GM18520 (cell line): Measurements from ENCODE around the gene CUBN.

Experiments
- ATAC-seq: cut with Tn5 transposase; IDR thresholded peaks from one replicate; pipeline ENCODE4 v1.9.1; 2021; ENCODE audit not compliant: unreplicated experiment

Gene CUBN

DNA sequence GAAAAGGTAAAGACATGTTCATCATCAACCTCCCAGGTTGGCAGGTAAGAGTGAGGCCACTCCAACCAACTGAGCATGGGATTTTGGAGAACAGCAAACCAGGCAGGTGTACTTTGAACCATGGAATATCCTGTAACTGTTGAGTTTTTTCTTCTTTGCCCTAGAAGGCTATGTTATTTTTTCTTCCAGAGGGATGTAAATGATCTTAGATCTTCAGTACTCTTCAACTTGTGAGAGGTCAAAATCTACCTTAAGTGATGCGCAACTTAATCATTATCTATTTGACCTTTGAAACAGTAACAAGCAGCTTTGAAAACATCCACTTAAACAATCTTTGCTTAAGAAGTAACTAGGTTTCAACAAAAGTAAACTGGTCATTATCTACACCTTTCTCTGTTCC lies at the start of gene CUBN:
CUBN (minus strand) TSS at position 71 of the 400 bp plus-strand sequence; CDS start at position 25, 46 bp downstream.
- no peak for ATAC-seq

DNA sequence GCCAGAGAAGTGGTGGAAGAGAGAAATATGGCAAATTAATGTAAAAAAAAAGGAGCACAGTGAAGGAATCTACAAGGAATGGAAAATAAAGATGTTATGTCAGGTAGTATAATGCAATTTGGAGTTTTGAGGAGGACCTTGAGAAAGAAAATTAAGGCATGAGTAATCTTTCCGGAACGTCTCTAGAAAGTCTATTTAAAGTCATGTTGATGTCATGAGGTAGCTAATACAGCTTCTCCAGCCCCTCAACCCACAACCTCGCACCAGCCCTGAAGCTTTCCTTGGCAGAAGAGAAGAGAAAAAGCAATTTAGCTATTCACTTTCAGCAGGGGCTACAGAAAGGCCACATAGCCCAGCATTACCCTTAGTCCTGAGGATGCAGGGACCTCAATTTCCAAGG lies 49.4 kb upstream of the CUBN start:
- no peak for ATAC-seq

DNA sequence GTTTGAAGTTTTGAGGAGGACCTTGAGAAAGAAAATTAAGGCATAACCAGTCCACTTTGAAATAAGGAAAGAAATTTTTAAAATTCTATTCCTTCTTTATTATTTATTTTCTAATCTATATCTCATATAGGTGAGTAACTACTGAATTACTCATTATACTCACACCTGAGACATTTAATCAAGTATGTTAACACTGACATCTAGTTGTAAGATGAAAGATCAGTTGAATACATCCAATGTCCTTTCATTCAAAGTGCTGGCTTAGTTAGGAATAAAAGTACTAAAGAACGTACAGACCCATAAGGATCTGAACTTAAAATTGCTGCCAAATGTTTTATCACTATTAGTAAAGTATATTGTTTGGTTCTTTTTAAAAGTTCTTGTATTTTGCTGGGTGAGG lies 48.4 kb upstream of the CUBN start:
- ATAC-seq = no peak

DNA sequence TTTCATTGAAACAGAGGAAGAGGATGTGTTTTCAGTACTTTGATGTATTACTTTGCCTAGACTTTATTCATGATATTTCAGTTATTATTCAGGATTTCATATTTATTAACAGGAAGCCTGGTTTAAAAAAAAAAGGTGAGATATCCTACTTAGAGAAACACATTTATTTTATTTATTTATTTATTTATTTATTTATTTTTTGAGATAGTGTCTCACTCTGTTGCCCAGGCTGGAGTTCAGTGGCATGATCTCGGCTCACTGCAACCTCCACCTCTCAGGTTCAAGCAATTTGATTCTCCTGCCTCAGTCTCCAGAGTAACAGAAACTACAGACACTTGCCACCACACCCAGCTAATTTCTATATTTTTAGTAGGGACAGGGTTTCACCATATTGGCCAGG lies 47.4 kb upstream of the CUBN start:
- no peak for ATAC-seq

DNA sequence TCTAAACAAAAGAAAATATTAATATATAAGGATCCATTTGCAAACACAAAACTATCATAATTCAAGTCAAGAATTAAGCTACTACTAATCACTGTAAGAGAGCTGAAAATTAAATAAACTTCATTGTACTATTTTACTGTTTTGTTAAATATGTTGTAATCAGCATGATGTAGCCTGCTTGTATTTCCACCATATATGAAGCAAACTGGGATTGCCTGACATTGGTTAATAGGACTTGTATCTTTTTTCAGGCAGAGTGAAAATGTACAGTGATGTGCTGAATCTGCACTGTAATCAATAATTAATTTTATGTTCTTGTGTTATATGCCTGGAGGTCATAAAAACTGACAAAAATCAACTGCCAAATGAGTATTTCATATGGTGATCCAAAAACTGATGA lies 46.5 kb upstream of the CUBN start:
- no peak for ATAC-seq

DNA sequence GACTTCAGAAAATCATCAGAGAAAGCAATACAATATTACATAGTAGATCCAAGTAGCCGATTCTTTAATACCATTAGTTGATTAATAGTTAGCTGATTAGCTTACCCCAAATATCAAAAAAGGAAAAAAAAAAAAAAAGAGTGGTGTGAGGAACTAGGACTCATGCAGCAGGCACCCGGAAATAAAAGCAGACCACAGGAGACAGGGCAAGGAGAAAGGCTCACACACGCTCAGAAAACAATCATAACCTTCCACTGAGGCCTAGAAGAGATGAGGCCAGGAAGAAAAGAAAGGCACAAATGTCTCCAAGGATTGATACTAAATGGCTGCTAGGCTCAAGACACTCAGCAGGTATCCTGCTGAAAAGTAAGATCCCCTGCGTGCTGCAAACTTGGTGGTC lies 45.9 kb upstream of the CUBN start:
- no peak for ATAC-seq

DNA sequence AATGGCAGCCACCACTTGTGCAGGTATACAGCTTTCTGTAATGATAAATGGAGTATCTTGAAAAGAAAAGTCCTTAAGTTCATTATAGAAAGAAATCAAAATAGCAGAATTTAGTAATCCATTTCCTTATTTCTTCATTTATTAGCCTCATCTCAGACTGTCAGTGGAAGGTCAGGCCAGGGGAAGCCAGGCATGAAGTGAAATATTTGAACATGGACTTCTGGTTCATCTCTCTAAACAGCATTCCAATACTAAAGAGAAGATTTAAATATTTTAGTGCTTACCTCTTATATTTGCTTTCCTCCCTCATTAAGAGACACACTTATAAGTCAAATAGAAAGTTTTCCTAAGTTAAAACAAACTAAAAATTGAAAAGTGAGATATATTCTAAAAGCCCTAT lies 45.0 kb upstream of the CUBN start:
- ATAC-seq = no peak

DNA sequence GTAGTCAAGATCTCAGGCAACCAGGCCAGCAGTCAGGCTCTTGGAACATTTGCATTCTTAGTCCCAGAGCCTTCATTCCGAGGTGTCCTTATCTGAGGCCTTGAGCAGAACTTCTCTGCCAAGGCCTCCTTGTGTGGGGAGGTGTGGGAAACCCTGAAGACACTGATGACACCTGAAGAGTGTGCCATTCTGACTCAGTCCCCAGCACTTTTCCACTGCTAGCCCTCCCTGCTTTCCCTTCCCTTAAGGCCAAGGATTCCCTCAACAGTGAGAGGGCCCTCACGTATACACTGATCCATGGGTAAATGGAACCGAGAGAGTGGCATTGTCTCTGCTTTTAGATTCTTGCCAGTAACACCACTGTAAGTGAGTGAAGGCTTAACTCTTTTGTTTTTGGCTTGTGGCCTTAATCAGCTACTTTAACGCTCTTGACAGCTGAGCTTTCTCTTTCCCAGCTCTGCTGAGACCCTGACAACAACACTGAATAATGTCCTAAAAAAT lies 41.6 kb upstream of the CUBN start:
- no peak for ATAC-seq

DNA sequence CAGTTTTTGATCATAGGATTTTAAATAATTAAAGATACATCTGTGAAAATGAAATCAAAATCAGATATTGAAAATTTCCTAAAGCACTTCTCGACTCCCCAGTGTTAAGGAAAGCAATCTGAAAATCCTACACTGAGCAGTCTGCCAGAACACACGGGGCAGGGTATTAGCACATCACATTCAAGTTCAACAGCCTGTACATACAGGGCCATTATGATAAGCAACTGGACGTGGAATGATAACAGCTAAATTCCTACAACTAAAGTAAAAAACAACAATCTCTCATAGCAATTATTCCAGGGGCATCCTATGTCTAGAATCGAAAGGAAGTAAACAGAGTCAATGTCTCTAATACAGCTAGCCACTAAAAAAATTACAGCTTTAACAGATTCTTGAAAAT lies 40.2 kb upstream of the CUBN start:
- ATAC-seq = no peak

DNA sequence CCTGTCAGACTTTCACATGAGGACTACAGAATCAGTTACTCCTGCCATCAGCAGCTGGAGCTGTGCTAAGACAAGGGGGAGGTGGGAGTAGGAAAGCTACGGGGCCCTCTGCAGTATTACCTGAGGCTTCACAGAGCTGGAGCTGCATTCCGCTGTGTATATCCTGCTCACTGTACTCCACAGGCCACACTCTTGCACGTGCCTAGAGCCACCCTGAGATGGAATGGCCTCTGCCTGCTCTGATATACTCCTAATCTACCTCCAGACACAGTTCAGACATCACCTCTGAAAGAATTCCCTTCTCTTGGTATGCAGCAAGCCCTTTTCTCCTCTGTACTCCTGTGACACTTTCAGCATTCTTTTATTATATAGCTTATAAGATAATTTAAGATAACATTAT lies 37.1 kb upstream of the CUBN start:
- ATAC-seq = no peak

DNA sequence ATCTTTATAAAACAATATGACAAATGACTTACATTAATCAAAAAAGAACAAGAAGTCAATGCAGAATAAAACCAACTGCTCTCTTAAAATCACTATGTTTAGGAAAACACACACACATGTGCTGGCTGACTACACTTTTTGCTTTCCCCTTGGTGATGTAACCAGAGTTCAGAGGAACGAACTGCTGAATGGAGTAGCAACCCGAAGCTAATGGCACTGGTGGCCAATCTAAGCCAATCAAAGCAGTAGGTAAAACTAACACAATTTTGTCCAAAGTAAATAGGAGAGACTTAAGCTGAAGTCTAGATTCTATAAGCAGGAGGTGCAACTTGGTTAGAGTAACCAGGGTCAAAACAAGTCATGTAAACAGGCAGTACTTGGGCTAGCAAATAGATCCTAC lies 33.2 kb upstream of the CUBN start:
- no peak for ATAC-seq

DNA sequence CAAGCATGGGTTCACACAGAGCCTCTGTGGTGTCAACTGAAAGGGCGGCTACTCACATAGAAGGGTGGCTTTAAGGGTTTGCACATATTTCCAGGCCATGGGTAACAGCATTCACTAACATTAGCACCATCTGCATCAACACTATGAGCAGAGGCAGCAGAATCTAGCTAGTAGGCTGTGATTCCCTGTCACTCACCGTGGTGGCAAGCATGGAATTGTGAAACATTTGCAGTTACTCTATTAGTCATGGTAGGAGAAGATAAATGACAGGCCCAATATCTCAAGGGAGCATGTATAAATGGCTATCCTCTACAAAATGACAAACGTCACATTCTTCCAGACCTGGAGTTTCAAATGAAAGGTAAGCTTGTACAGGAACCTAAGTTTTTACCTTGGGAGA lies 32.2 kb upstream of the CUBN start:
- ATAC-seq = no peak

DNA sequence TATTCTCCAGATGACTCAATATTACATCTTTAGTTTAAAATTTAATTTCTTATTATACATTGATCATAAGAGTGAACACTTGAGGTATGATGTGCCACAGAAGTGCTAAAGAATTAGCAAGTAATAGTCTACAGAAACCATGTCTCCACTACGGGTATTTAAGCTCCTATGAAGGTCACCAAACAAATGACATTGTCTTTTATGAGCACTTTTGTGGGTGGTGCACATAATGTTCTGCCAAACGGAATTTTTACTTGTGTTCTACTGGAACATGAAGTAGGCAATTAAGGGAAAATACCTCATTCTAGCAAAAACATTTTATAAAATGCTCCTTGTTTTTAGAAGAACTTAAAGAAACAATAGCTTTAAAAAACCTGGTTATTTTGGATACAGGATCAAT lies 27.4 kb upstream of the CUBN start:
- no peak for ATAC-seq

DNA sequence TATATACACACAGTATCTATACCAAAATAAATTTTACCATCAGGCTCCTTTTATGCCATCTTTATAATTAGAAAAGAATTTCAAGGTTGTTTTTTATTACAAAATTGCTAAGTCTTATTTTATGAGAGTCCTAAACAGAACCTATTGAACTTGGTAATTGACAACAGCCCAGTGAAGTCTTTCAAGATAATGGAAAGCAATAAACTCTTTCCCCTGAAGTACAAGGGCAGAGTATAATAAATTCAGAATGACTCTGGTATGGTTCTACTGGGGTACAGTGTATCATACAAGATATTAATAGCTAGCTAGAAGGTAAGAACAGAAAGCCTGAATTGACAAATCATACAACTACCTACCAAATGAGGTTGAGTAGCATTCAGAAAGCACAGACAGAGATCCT lies 26.2 kb upstream of the CUBN start:
- ATAC-seq = no peak

DNA sequence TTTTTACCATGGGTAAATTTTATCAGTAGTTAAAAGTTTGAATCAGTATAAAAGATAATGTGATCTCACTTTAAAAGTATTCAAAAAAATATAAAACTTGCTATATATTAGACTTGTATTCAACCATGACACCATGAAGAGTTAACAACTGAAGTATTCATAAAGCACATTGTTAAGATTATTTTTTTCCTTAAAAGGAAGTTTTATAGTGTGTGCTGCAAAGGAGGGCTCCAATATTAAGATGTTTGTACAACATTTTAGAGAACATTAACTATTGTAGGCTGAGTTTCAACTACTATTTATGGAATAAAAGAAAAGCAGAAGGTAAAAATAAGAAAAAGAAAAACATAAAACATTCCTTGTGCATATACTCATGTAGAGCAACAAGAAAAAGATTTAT lies 24.5 kb upstream of the CUBN start:
- no peak for ATAC-seq

DNA sequence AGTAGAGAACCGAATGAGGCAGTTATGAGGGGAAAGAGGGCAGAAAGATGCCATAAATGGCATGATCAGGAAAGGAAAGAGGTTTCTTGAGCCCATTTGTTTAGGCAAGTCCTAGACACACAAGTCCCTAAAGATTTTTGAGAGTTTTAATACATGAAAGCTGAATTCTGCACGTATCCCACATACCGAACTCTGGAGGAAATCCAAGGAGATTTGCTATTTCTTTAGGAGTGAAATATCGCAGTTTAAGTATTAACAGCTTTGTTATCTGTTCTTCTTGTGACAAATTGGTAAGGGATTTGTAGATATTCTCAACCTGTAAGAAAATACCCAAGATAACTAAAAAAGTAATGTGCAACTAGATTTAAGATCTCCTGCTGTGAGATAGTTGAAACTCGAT lies 23.7 kb upstream of the CUBN start:
- ATAC-seq = no peak

DNA sequence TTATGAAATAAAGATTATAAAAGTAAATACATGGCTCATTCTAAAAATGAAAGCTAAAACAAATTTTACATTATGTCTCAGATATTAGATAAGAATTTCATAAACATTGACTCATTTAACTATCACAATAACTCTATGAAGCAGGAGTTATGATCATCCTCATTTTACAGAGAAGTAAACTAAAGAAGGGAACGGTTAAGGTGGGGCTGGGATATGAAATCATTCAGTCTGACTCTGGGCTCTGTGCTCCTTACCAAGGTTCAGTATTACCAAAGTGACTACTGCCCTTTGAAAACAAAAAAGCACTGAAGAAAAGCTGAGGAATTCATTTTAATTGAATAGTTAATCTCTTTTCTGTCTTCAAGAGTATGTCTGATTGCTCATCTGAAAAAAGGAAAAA lies 22.1 kb upstream of the CUBN start:
- no peak for ATAC-seq

DNA sequence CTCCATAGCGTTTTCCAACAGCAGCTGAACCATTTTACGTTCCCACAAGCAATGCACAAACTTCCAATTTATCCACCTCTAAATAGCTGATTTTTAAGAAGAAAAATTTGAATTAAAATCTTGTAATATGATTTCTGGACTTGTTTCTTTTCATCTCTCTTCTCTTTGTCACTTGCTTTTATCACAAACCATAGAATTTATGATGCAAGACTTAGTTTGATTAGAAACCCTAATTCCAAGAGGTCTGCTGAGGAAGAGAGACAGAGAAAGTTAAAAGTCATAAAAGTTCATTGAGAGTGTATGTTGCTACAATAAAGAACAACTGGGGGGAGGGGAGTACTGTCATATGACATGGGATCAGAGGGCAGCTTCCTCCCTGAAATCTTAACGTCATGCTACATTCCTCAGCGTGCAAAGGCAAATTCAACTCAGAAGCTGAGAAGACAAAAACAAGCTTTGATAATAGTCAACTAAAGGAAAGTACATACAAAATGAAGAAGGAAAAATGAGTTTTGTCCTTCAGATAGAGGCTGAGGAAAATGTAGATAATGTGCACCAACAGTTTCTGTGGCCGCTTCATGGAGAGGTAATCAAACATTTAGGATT lies 18.4 kb upstream of the CUBN start:
- ATAC-seq = no peak

DNA sequence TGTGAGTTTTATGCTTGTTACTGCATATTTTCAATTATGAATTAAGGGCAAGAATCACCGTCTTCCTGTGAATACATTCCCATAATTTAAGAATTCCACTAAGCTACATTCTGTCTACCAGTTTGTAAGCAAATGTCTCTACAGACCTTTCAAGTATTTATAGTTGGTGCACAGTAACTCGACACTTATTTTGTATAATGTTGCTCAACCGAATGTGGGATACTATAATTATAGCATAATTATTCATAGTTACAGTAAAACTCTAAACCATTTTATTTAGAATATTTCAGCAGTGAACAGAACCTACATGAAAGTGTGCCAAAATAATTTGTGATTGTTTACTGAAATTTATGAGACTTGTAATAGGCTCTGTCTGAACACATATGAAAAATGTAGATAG lies 17.3 kb upstream of the CUBN start:
- no peak for ATAC-seq

DNA sequence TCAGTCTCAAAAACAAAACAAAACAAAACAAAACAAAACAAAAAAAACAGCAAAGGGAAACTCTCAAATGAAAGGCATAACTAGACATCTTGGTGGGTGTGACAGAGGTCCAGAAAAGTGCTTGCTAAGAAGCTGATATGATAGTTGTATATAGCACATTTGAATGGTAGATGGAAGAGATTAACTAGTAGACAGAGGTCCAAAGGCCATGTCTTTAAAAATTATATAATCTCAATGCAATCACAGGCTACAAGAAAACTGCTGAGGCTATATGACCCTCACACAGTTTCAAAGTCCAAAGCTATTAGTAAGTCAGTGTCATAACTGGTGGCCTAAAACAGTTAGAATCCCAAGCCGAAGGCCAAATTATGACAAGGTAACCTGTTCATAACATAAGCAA lies 15.6 kb upstream of the CUBN start:
- ATAC-seq = no peak

DNA sequence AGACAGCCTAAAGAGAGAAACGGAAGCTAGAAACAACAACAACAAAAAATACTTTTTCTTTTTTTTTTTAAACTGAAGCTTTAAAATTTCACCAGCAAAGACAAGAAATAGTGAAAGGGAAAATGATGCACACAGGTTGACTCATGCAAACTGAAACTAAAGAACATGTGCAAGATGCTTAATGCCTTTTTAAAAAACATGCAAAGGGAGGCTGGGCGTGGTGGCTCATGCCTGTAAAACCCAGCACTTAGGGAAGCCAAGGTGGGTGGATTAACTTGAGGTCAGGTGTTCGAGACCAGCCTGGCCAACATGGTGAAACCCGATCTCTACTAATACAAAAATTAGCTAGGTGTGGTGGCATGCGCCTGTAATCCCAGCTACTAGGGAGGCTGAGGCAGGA lies 15.1 kb upstream of the CUBN start:
- ATAC-seq = no peak

DNA sequence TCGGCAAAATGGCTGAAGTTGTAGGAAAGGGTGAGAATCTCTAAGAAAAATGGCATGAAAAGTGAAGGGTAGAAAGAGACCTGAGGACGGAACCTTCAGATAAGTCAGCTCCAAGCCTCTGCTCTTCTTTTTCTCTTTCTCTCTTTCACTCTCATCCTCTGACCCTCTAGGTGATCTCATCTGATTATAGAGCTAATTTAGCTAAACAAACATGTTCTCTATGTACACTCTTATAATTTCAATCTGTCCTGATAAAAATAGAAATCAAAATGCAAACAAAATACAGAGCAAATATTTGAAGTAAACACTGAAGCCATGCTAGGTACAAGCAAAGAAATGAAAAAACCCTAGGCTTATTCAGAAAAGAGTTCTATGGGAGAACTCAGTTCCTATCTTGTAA lies 14.4 kb upstream of the CUBN start:
- no peak for ATAC-seq

DNA sequence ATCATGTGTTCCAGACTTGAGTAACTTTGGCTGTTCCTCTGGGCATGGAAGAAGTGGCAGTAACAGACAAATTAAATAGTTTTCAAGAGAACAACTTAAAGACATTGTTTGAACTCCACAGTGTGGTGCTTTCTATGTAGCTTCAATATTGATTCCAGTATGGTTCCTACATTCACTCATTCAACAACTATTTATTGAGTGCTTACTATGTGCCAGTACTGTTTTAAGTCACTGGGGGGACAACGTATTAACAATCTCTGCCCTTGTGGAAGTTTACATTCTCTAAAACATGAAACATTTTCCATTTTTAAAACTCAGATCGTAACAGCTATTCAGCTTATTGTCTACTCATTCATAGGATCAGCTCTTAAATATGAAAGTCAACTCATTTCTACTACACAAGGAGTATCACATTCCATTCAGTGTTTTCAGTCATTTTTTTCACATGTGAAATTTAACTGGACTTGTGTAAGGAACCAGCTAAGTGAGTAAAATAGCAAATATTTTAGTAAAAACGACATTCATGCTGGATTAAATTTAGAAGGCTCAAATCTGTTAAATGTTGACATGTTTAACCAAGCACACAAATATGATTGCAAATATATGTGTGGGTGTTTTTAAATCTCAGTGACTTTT lies 13.6 kb upstream of the CUBN start:
- no peak for ATAC-seq
